ENCODE measurements around the gene HSPA12A.

The HSPA12A gene

GRCh38 chr10:116768786-116769185 lies 26.4 kb upstream of the HSPA12A start:
- Mint-ChIP-seq H3K36me3 (ENCODE audit: low read depth) (no peaks in the 10 kb centered on the region), H3K4me3 (no peak overlapping the region), H3K27ac (no peak overlapping the region), H3K9me3 (peaks cover 13% of the 10 kb centered on the region), H3K27me3 (ENCODE audit: low read depth) (peaks cover 10% of the 10 kb centered on the region), H3K4me1 (peaks cover 23% of the 10 kb centered on the region)
- TF ChIP-seq CTCF (IDR thresholded peaks at IDR 0.05; ENCODE audit: unreplicated experiment in 3 of 3), result no peak

GRCh38 chr10:116766837-116767634 lies 24.7 kb upstream of the HSPA12A start:
- Mint-ChIP-seq H3K9me3 (peaks cover 17% of the 10 kb centered on the region), H3K4me3 (no peak overlapping the region), H3K27me3 (ENCODE audit: low read depth) (peaks cover 10% of the 10 kb centered on the region), H3K27ac (peak overlapping the region in 2 of 3 experiments; percentile 1 to 57), H3K36me3 (ENCODE audit: low read depth) (no peaks in the 10 kb centered on the region), H3K4me1 (peaks cover 23% of the 10 kb centered on the region)
- TF ChIP-seq CTCF (IDR thresholded peaks at IDR 0.05; ENCODE audit: unreplicated experiment in 3 of 3), result peak in 1 of 3 experiments; percentile 21

- peaks cover 23% of the 10 kb centered on the region for H3K4me1 Mint-ChIP-seq
- H3K27me3 Mint-ChIP-seq (ENCODE audit: low read depth), result peaks cover 10% of the 10 kb centered on the region
- TF ChIP-seq CTCF (IDR thresholded peaks at IDR 0.05; ENCODE audit: unreplicated experiment in 3 of 3), result no peak
- H3K27ac Mint-ChIP-seq, result peak overlapping the region in 2 of 3 experiments; percentile 1 to 11
- H3K36me3 Mint-ChIP-seq (ENCODE audit: low read depth), result no peaks in the 10 kb centered on the region
- H3K9me3 Mint-ChIP-seq, result peaks cover 17% of the 10 kb centered on the region
- H3K4me3 Mint-ChIP-seq, result no peak overlapping the region
Observed at GRCh38 chr10:116766241-116766827, 24.0 kb upstream of the HSPA12A start.

GRCh38 chr10:116765648-116766081 lies 23.3 kb upstream of the HSPA12A start:
- H3K27me3 Mint-ChIP-seq (ENCODE audit: low read depth), result peaks cover 10% of the 10 kb centered on the region
- H3K4me3 Mint-ChIP-seq, result no peak overlapping the region
- no peaks in the 10 kb centered on the region for H3K36me3 Mint-ChIP-seq (ENCODE audit: low read depth)
- peak in 1 of 3 experiments; percentile 9 for TF ChIP-seq CTCF (IDR thresholded peaks at IDR 0.05; ENCODE audit: unreplicated experiment in 3 of 3)
- no peak overlapping the region for H3K27ac Mint-ChIP-seq
- peaks cover 17% of the 10 kb centered on the region for H3K9me3 Mint-ChIP-seq
- peaks cover 23% of the 10 kb centered on the region for H3K4me1 Mint-ChIP-seq

- H3K9me3 Mint-ChIP-seq, result peaks cover 17% of the 10 kb centered on the region
- no peaks in the 10 kb centered on the region for H3K36me3 Mint-ChIP-seq (ENCODE audit: low read depth)
- peaks cover 8% of the 10 kb centered on the region for H3K27me3 Mint-ChIP-seq (ENCODE audit: low read depth)
- peaks cover 21% of the 10 kb centered on the region for H3K4me1 Mint-ChIP-seq
- no peak for TF ChIP-seq CTCF (IDR thresholded peaks at IDR 0.05; ENCODE audit: unreplicated experiment in 3 of 3)
- H3K4me3 Mint-ChIP-seq, result no peak overlapping the region
- no peak overlapping the region for H3K27ac Mint-ChIP-seq
Observed at GRCh38 chr10:116764979-116765378, 22.6 kb upstream of the HSPA12A start.

All from nephron (organoid).